ENCODE results near the gene SVEP1. TPM values are rescaled to one million over a fixed set of nuclear protein-coding genes. Genes with fewer than 3 reads are reported as not detected.
A peak's percentile ranks its signal among the peaks of the same experiment; 100 is the strongest.
"Not testable (repeated sequence)": the region's sequence is repeated elsewhere in the genome, so short reads cannot be mapped to it uniquely, and the experiment has no call there.

The SVEP1 gene
- total and polyA plus RNA-seq, 4 donors: 3.3 to 38.9 (median 19.6) TPM

GRCh38 chr9:110382731-110383130 is 196.8 kb downstream of the SVEP1 start:
- Histone ChIP-seq H3K4me3 (no peak overlapping the region), H3K27ac (ENCODE audit: low read depth in 1 of 2, low read length in 1 of 2) (no peak overlapping the region), H3K4me1 (ENCODE audit: control insufficient read depth in 5 of 5, insufficient read depth in 5 of 5, low read length in 5 of 5) (no peaks in the 10 kb centered on the region), H3K36me3 (ENCODE audit: control insufficient read depth in 4 of 4, insufficient read depth in 4 of 4, low read length in 4 of 4) (peaks cover 0 to 26% (median 4%) of the 10 kb centered on the region in 4 donors), H3K27me3 (ENCODE audit: control insufficient read depth in 3 of 3, insufficient read depth in 3 of 3, low read length in 2 of 3) (no peaks in the 10 kb centered on the region), H3K9me3 (ENCODE audit: control insufficient read depth in 4 of 4, insufficient read depth in 3 of 4, low read length in 3 of 4) (no peaks in the 10 kb centered on the region), H3K9ac (ENCODE audit: insufficient read depth in 1 of 2, low read length in 2 of 2) (no peak overlapping the region)
- no peak for TF ChIP-seq CTCF (IDR thresholded peaks at IDR 0.05; ENCODE audit: control extremely low read depth, extremely low read depth)
- ATAC-seq (ENCODE audit: insufficient read depth, low FRiP score) (no peak), DNase-seq (no peak)
- whole genome bisulfite sequencing, 2 donors: 81 to 91% methylated on average over 4 of the region's 4 CpGs

GRCh38 chr9:110371411-110372007 is 208.0 kb downstream of the SVEP1 start:
- Histone ChIP-seq H3K36me3 (ENCODE audit: control insufficient read depth in 4 of 4, insufficient read depth in 4 of 4, low read length in 4 of 4) (peaks cover 0 to 12% (median 3%) of the 10 kb centered on the region in 4 donors), H3K9me3 (ENCODE audit: control insufficient read depth in 4 of 4, insufficient read depth in 3 of 4, low read length in 3 of 4) (no peaks in the 10 kb centered on the region), H3K27ac (ENCODE audit: low read depth in 1 of 2, low read length in 1 of 2) (no peak overlapping the region), H3K9ac (ENCODE audit: insufficient read depth in 1 of 2, low read length in 2 of 2) (no peak overlapping the region), H3K27me3 (ENCODE audit: control insufficient read depth in 3 of 3, insufficient read depth in 3 of 3, low read length in 2 of 3) (no peaks in the 10 kb centered on the region), H3K4me3 (no peak overlapping the region), H3K4me1 (ENCODE audit: control insufficient read depth in 5 of 5, insufficient read depth in 5 of 5, low read length in 5 of 5) (no peaks in the 10 kb centered on the region)
- WGBS, 2 donors: 70 to 89% methylated on average over 6 of the region's 6 CpGs
- TF ChIP-seq CTCF (IDR thresholded peaks at IDR 0.05; ENCODE audit: control extremely low read depth, extremely low read depth): no peak
- no peak for ATAC-seq (ENCODE audit: insufficient read depth, low FRiP score)
- peak in 1 of 3 donors; percentile 1 for DNase-seq

- H3K4me1 ChIP-seq (ENCODE audit: control insufficient read depth in 5 of 5, insufficient read depth in 5 of 5, low read length in 5 of 5): no peaks in the 10 kb centered on the region
- no peak overlapping the region for H3K27ac ChIP-seq (ENCODE audit: low read depth in 1 of 2, low read length in 1 of 2)
- 47 to 76% methylated on average over 3 of the region's 3 CpGs for WGBS, 2 donors
- ATAC-seq (ENCODE audit: insufficient read depth, low FRiP score): no peak
- no peak overlapping the region for H3K9ac ChIP-seq (ENCODE audit: insufficient read depth in 1 of 2, low read length in 2 of 2)
- DNase-seq: no peak
- peaks cover 0 to 9% (median 3%) of the 10 kb centered on the region in 4 donors for H3K36me3 ChIP-seq (ENCODE audit: control insufficient read depth in 4 of 4, insufficient read depth in 4 of 4, low read length in 4 of 4)
- no peak for TF ChIP-seq CTCF (IDR thresholded peaks at IDR 0.05; ENCODE audit: control extremely low read depth, extremely low read depth)
- no peaks in the 10 kb centered on the region for H3K27me3 ChIP-seq (ENCODE audit: control insufficient read depth in 3 of 3, insufficient read depth in 3 of 3, low read length in 2 of 3)
- no peaks in the 10 kb centered on the region for H3K9me3 ChIP-seq (ENCODE audit: control insufficient read depth in 4 of 4, insufficient read depth in 3 of 4, low read length in 3 of 4)
- no peak overlapping the region for H3K4me3 ChIP-seq
Observed at GRCh38 chr9:110370315-110370714, 209.2 kb downstream of the SVEP1 start.

- 68 to 80% methylated on average over 2 of the region's 2 CpGs for WGBS, 2 donors
- ATAC-seq (ENCODE audit: insufficient read depth, low FRiP score): no peak
Observed at GRCh38 chr9:110364451-110364850, 215.1 kb downstream of the SVEP1 start.

GRCh38 chr9:110358992-110359391 is 220.5 kb downstream of the SVEP1 start:
- not testable (repeated sequence) for H3K36me3 ChIP-seq (ENCODE audit: control insufficient read depth in 4 of 4, insufficient read depth in 4 of 4, low read length in 4 of 4); H3K27ac ChIP-seq (ENCODE audit: low read depth in 1 of 2, low read length in 1 of 2); H3K9ac ChIP-seq (ENCODE audit: insufficient read depth in 1 of 2, low read length in 2 of 2); H3K9me3 ChIP-seq (ENCODE audit: control insufficient read depth in 4 of 4, insufficient read depth in 3 of 4, low read length in 3 of 4); H3K27me3 ChIP-seq (ENCODE audit: control insufficient read depth in 3 of 3, insufficient read depth in 3 of 3, low read length in 2 of 3); DNase-seq; ATAC-seq (ENCODE audit: insufficient read depth, low FRiP score); H3K4me1 ChIP-seq (ENCODE audit: control insufficient read depth in 5 of 5, insufficient read depth in 5 of 5, low read length in 5 of 5); H3K4me3 ChIP-seq
- no CpG with 5 or more reads among the region's 2 CpGs for WGBS, 2 donors

More at GRCh38 chr9:110364451-110364850, 215.1 kb downstream of the SVEP1 start:
- DNase-seq: no peak
- no peaks in the 10 kb centered on the region for H3K27me3 ChIP-seq (ENCODE audit: control insufficient read depth in 3 of 3, insufficient read depth in 3 of 3, low read length in 2 of 3)
- H3K9ac ChIP-seq (ENCODE audit: insufficient read depth in 1 of 2, low read length in 2 of 2): no peak overlapping the region
- no peaks in the 10 kb centered on the region for H3K4me1 ChIP-seq (ENCODE audit: control insufficient read depth in 5 of 5, insufficient read depth in 5 of 5, low read length in 5 of 5)
- no peaks in the 10 kb centered on the region for H3K36me3 ChIP-seq (ENCODE audit: control insufficient read depth in 4 of 4, insufficient read depth in 4 of 4, low read length in 4 of 4)
- H3K9me3 ChIP-seq (ENCODE audit: control insufficient read depth in 4 of 4, insufficient read depth in 3 of 4, low read length in 3 of 4): no peaks in the 10 kb centered on the region
- no peak for TF ChIP-seq CTCF (IDR thresholded peaks at IDR 0.05; ENCODE audit: control extremely low read depth, extremely low read depth)
- no peak overlapping the region for H3K4me3 ChIP-seq
- no peak overlapping the region for H3K27ac ChIP-seq (ENCODE audit: low read depth in 1 of 2, low read length in 1 of 2)

Measured in lung (tissue), 12 donors.